ENCODE measurements around the gene MRPS35. TPM values are rescaled to one million over a fixed set of nuclear protein-coding genes. Genes with fewer than 3 reads are reported as not detected.

The MRPS35 gene
- total RNA-seq, 1 donor from 2014 or later = 47.8 TPM

Other genes starting within 250 kb of the MRPS35 start
- 133 and 179 TPM in 2 replicates for gene PPFIBP1, start 186.6 kb upstream of the MRPS35 start, total RNA-seq
- 1.3 and 3.0 TPM in 2 replicates for gene REP15, start 14.4 kb upstream of the MRPS35 start, total RNA-seq
- gene KLHL42, start 69.4 kb downstream of the MRPS35 start, total RNA-seq = 28.0 and 39.0 TPM in 2 replicates
- not detected in 2 replicates for gene MANSC4, start 69.4 kb downstream of the MRPS35 start, total RNA-seq